Activated T-helper 17 cell treated with anti-CD3 and anti-CD28 coated beads, Interleukin-2, amount 50 U/mL, for 72 hours (primary cell): ENCODE data around the gene TSHR. TPM values are rescaled to one million over a fixed set of nuclear protein-coding genes. Genes with fewer than 3 reads are reported as not detected.
"Not testable (repeated sequence)": the region's sequence is repeated elsewhere in the genome, so short reads cannot be mapped to it uniquely, and the experiment has no call there.

Experiments used
- ATAC-seq: fragments of 150-1000 bp; cut with Tn5 transposase; replicated peaks from 2 replicates; pipeline ENCODE4 v1.10.0; 2021; ENCODE audit warnings: mild to moderate bottlenecking, moderate library complexity
- H3K27ac Mint-ChIP-seq: one replicate; pipeline ENCODE4 v1.8.0; 2022; ENCODE audit warnings: mixed read lengths
- H3K27me3 Mint-ChIP-seq: one replicate; pipeline ENCODE4 v1.8.0; 2022; ENCODE audit warnings: mixed read lengths
- H3K36me3 Mint-ChIP-seq: one replicate; pipeline ENCODE4 v1.8.0; 2022; ENCODE audit warnings: low read depth, mild to moderate bottlenecking, mixed read lengths
- H3K4me1 Mint-ChIP-seq: one replicate; pipeline ENCODE4 v1.8.0; 2022; ENCODE audit warnings: mixed read lengths
- H3K4me3 Mint-ChIP-seq: one replicate; pipeline ENCODE4 v1.8.0; 2022; ENCODE audit warnings: mild to moderate bottlenecking, mixed read lengths
- H3K9me3 Mint-ChIP-seq: one replicate; pipeline ENCODE4 v1.8.0; 2022; ENCODE audit warnings: mixed read lengths
- total RNA-seq, 2 donors: library from RNA; stranded (reverse); gene quantifications; one replicate each; pipeline ENCODE4 v1.2.3, GENCODE V29; 2022

TSHR gene
- total RNA-seq, result under 1 TPM in 1 of 2 donors, not detected in 1; 0.50 TPM

DNA sequence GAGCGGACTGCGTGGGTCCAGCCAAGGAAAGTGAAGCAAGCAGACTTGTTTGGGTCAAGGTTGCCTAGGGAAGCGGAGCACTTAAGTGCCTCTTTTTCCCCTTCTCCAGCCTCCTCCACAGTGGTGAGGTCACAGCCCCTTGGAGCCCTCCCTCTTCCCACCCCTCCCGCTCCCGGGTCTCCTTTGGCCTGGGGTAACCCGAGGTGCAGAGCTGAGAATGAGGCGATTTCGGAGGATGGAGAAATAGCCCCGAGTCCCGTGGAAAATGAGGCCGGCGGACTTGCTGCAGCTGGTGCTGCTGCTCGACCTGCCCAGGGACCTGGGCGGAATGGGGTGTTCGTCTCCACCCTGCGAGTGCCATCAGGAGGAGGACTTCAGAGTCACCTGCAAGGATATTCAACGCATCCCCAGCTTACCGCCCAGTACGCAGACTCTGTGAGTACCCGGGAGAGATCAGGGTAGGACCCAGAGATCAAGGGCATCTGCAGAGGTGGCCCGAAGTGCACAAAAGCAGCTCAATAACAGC, at the start of gene TSHR:
TSHR (plus strand) TSS at position 206 of the 526 bp plus-strand sequence; CDS start at position 266, 60 bp downstream.
- peak within 1 kb of the TSS; percentile 92 for H3K4me3 Mint-ChIP-seq
- no peaks in the 10 kb centered on the region for H3K36me3 Mint-ChIP-seq
- no peak for ATAC-seq
- peaks cover 22% of the 10 kb centered on the region for H3K4me1 Mint-ChIP-seq
- peak within 1 kb of the TSS; percentile 66 for H3K27ac Mint-ChIP-seq
- no peaks in the 10 kb centered on the region for H3K9me3 Mint-ChIP-seq
- peaks cover 4% of the 10 kb centered on the region for H3K27me3 Mint-ChIP-seq

DNA sequence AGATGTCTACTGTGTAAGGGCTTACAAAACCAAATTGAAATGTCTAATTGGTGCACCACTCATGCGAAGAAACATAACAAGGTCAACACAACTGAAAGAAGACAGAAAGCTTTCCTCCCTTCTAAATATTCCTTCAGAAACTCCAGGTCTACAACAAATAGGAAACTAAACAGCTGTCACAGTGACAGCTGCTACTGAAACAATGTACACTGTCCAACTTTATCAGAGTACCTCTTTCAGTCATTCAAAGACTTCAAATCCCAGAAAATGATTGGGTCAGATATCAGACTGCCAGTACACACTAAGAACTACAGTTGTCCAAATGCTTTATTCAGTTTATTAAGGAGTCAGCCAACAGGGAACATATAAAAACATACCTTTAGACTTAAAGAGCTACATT, 49.1 kb upstream of the TSHR start:
- no peaks in the 10 kb centered on the region for H3K9me3 Mint-ChIP-seq
- no peak overlapping the region for H3K4me3 Mint-ChIP-seq
- ATAC-seq, result no peak
- H3K27ac Mint-ChIP-seq, result no peak overlapping the region
- H3K27me3 Mint-ChIP-seq, result no peaks in the 10 kb centered on the region
- H3K36me3 Mint-ChIP-seq, result peaks cover 30% of the 10 kb centered on the region
- H3K4me1 Mint-ChIP-seq, result peaks cover 6% of the 10 kb centered on the region

DNA sequence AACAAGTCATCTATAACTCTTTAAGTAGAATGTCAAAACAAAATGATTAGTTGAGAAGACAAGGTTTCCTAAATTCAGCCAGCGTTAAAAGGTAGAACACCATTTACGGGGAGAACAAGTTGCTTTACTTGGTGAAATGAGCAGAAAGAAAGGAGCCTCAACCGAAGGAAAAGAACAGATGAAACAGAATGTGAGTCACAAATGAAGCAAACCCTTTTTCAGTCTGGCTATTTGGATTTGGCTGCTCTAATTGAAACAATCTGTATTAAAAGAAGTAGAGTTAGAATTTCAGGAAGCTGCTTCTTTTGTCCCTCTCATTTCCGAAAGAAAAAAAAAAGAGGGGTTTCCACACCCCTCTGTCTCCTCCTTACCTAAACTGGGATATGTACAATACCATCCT, 48.5 kb upstream of the TSHR start:
- H3K9me3 Mint-ChIP-seq, result no peaks in the 10 kb centered on the region
- no peaks in the 10 kb centered on the region for H3K27me3 Mint-ChIP-seq
- no peak overlapping the region for H3K4me3 Mint-ChIP-seq
- no peak overlapping the region for H3K27ac Mint-ChIP-seq
- H3K36me3 Mint-ChIP-seq, result peaks cover 30% of the 10 kb centered on the region
- ATAC-seq, result no peak
- H3K4me1 Mint-ChIP-seq, result peaks cover 1% of the 10 kb centered on the region

DNA sequence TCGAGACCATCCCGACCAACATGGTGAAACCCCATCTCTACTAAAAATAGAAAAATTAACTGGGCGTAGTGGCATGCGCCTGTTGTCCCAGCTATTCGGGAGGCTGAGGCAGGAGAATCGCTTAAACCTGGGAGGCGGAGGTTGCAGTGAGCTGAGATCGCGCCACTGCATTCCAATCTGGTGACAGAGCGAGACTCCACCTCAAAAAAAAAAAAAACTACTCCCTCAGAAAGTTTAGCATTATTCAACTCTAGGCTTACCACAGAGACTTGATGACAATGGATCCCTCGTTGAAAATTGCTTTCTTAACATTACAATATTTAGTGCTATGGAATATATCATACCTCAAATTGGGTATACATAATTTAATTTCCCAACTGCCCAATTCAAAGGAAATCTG, 43.4 kb upstream of the TSHR start:
- not testable (repeated sequence) for H3K27ac Mint-ChIP-seq, H3K4me1 Mint-ChIP-seq, H3K9me3 Mint-ChIP-seq, ATAC-seq, H3K4me3 Mint-ChIP-seq, H3K27me3 Mint-ChIP-seq
- H3K36me3 Mint-ChIP-seq, result peaks cover 29% of the 10 kb centered on the region

DNA sequence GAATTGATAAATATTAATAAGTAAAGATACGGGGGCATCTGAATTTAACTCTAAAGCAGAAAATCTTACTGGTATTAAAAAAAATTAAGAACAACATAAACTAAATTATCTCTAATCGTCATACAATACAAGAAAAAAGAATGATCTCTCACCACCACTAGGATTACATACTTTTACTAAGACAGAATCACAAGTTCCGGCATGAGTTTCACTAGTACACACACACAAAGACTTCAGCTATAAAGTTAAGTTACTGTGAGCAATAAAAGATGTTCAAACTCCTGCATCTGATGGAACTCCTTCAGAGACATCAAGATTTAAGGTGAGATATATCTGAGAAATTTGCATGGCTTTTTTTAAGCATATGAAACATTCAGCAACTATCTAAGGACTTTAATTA, 35.8 kb upstream of the TSHR start:
- Mint-ChIP-seq H3K27me3 (no peaks in the 10 kb centered on the region), H3K4me1 (peaks cover 5% of the 10 kb centered on the region), H3K36me3 (peaks cover 22% of the 10 kb centered on the region), H3K27ac (no peak overlapping the region), H3K4me3 (no peak overlapping the region), H3K9me3 (no peaks in the 10 kb centered on the region)
- no peak for ATAC-seq

DNA sequence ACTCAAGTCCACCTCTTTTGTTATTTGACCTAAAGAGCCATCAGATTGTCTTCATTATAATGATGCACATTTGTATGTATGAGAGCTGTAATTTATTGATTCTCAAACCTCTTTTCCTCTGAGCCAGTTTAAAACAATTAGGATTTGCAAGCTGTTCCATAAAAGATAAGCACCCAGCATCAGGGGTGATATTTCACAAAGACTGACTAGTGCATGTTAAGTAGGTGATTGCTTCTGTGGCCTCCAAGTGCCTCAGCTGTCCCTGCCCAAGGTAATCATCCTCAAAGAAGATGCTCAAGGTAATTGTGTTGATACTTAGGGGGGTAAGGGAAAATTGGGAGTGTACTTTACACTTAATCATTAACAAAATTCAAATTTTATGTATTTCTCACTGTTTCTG, 32.1 kb upstream of the TSHR start:
- H3K36me3 Mint-ChIP-seq, result no peaks in the 10 kb centered on the region
- ATAC-seq, result no peak
- H3K4me3 Mint-ChIP-seq, result no peak overlapping the region
- H3K9me3 Mint-ChIP-seq, result no peaks in the 10 kb centered on the region
- no peaks in the 10 kb centered on the region for H3K27me3 Mint-ChIP-seq
- H3K27ac Mint-ChIP-seq, result no peak overlapping the region
- H3K4me1 Mint-ChIP-seq, result peaks cover 9% of the 10 kb centered on the region

DNA sequence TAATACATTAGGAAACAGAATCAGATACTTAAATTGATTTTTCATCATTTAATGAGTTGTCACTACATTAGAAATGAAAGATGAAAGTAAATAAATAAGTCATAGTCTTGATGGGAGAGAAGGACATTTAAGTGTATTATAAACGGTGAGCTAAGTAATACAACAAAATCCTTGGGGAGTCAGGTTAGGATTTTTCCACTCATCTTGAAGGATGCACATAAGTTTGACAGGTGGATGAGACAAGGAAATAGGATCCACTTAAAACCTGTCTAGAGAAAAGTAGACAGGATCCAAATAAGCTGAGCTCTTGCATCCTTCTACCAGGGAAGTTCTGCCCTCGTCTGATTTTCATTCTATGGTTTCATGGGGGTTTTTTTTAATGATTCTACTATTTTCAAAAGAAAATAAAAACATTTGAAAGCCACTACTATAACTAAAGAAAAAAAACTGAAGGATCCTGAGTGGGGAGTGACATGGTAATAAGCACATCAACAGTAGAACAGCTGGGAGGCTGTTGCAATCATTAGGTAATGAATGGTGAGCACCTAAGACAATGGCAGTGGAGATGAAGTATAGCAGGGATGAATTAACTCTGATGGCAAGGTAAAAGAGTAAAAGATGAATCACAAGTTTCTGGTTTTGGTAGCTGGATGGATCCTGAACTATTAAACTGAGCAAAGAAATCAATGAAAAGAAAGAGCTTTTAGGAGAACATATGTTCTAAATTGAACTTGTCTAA, 30.9 kb upstream of the TSHR start:
- H3K27ac Mint-ChIP-seq, result no peak overlapping the region
- no peak overlapping the region for H3K4me3 Mint-ChIP-seq
- ATAC-seq, result no peak
- H3K9me3 Mint-ChIP-seq, result no peaks in the 10 kb centered on the region
- no peaks in the 10 kb centered on the region for H3K27me3 Mint-ChIP-seq
- H3K4me1 Mint-ChIP-seq, result peaks cover 9% of the 10 kb centered on the region
- H3K36me3 Mint-ChIP-seq, result no peaks in the 10 kb centered on the region

DNA sequence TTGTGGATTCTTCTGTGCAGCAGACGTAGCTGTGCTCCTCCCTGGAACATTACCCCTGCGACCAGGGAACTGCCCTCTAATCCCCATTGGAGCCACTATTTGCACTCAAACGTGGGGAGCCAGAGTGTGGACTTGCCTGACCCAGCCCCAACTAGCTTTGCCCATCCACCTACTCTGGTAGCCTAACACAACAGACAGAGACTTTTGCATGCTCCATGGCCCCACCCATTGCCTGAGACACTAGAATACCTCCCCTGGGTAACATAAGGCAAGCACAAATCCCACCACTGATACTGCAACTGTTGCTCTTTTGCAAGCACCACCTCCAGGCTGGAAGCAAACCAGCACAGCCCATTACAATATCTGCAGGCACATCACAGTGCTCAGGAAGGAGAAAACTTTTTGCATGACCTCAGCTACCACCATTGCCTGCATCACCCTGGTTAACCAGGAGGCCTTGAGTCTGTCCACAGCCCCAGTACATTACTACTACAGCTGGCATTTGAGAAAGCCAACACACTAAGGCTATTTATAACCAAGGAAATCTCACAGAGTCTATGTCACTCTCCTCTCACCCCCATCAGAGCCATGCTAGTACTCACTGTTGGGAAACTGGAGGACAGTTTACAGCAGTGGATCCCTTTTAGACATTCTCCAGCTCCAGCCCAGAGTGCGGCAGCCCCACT, 28.9 kb upstream of the TSHR start:
- H3K27me3 Mint-ChIP-seq, result no peaks in the 10 kb centered on the region
- no peaks in the 10 kb centered on the region for H3K36me3 Mint-ChIP-seq
- H3K9me3 Mint-ChIP-seq, result no peaks in the 10 kb centered on the region
- H3K27ac Mint-ChIP-seq, result no peak overlapping the region
- no peak overlapping the region for H3K4me3 Mint-ChIP-seq
- H3K4me1 Mint-ChIP-seq, result peaks cover 27% of the 10 kb centered on the region
- ATAC-seq, result no peak

DNA sequence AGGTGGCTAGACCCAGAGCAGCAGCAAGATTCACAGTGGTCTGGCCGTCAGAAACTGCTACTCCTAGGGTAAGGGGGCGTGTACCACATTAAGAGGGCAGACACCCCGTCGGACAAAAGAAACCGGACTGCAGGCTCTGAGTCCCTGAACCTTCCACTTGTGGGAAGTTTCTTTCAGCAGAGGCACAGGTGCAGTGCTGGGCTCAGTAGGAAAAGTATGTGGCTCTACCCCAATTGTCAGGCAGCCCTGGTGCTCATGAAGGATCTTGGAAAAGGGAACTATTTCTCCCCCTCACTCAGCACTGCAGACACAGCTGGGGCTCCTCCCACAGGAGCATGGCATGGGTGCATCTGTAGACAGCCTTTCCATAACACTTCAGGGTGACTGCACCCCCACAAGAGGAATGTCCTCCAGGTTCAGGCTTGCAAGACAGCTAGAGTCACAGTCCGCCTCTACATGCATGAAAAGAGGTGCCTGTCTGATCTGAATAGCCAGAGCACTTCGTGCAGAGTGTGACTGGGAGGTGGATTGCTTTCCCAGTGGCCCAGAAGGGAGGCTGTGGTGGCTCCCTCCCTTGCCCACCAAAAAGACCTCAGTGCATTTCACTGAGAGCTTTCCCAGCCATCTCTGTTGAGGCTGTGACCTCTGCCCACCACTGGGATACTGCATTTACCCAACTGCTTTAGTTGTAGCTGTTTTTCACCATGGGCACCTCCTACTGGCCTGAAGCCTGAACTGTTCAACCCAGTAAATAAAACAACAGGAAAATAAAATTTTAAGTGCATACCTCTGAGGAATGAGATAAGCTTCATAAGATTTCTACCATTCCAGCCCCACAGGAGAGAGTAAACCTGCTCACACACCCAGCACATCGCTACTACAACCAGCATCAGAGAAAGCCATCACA, 28.1 kb upstream of the TSHR start:
- H3K4me1 Mint-ChIP-seq, result peaks cover 30% of the 10 kb centered on the region

DNA sequence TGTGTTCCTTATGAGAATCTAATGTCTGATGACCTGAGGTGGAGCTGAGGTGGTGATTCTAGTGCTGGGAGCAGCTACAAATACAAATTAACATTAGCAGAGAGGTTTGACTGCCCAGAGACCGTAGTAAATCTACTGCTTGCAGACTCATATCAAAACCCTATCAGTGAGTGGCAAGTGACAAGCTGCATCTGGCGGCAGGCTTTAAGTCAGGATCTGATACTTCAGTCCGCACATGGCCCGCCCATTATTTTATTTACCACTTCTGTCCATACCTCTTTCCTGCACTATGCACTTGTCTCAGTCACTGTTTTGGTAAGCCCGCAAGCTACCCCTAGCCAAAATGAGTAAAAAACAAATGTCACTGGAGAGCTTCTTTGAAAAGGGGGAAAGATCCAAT, 25.3 kb upstream of the TSHR start:
- no peak for ATAC-seq
- H3K9me3 Mint-ChIP-seq, result no peaks in the 10 kb centered on the region
- peak overlapping the region; percentile 87 for H3K27ac Mint-ChIP-seq
- peaks cover 8% of the 10 kb centered on the region for H3K36me3 Mint-ChIP-seq
- H3K4me3 Mint-ChIP-seq, result peak overlapping the region; percentile 72
- H3K27me3 Mint-ChIP-seq, result no peaks in the 10 kb centered on the region
- H3K4me1 Mint-ChIP-seq, result peaks cover 26% of the 10 kb centered on the region

More for the DNA sequence above, 28.1 kb upstream of the TSHR start:
- Mint-ChIP-seq H3K4me3 (no peak overlapping the region), H3K27me3 (no peaks in the 10 kb centered on the region), H3K9me3 (no peaks in the 10 kb centered on the region), H3K36me3 (no peaks in the 10 kb centered on the region), H3K27ac (no peak overlapping the region)
- ATAC-seq, result no peak

DNA sequence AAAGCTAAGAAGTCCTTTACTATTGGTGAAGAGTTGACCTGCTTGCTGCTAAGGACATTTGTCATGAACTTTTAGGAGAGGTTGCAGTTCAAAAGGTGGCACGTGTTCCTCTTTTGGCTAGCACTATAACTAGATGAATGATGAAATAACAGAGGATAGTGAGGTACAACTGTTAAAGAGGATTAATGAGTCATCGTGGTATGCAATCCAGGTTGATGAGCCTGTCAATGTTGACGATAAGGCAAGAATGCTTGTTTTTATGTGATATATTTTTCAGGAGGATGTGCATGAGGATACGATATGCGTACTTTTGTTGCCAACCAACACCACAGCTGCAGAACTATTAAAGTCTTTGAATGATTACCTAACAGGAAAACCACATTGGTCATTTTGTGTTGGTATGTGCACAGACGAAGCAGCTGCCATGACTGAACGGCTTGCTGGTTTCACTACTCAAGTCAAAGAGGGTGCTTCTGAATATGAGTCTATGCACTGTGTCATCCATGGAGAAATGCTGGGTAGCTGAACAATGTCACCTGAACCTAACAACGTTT, 24.5 kb upstream of the TSHR start:
- Mint-ChIP-seq H3K4me1 (peaks cover 21% of the 10 kb centered on the region), H3K4me3 (peak overlapping the region; percentile 72), H3K27ac (peak overlapping the region; percentile 87), H3K9me3 (no peaks in the 10 kb centered on the region), H3K36me3 (peaks cover 8% of the 10 kb centered on the region), H3K27me3 (no peaks in the 10 kb centered on the region)
- peak; percentile 98 for ATAC-seq

DNA sequence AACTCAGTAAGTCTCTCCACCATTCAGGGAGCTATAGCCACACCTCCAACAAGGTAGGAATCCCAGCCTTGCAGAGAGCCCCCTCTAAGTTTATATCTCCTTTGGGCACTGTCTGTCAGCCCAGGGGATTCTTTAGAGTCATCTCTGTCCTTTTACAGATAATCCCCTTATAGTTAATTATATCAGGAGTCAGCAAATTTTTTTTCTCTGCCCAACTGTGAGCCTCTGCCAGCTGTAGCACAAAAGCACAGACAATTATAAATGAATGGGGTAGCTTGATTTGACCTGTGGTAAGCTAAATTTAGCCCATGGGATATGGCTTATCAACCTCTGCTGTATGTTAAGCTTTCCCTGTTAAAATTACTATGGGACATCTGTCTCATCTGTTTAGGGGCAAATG, 22.1 kb upstream of the TSHR start:
- H3K4me1 Mint-ChIP-seq, result peaks cover 26% of the 10 kb centered on the region
- no peak overlapping the region for H3K4me3 Mint-ChIP-seq
- no peak overlapping the region for H3K27ac Mint-ChIP-seq
- no peaks in the 10 kb centered on the region for H3K27me3 Mint-ChIP-seq
- H3K36me3 Mint-ChIP-seq, result peaks cover 8% of the 10 kb centered on the region
- no peak for ATAC-seq
- H3K9me3 Mint-ChIP-seq, result no peaks in the 10 kb centered on the region

DNA sequence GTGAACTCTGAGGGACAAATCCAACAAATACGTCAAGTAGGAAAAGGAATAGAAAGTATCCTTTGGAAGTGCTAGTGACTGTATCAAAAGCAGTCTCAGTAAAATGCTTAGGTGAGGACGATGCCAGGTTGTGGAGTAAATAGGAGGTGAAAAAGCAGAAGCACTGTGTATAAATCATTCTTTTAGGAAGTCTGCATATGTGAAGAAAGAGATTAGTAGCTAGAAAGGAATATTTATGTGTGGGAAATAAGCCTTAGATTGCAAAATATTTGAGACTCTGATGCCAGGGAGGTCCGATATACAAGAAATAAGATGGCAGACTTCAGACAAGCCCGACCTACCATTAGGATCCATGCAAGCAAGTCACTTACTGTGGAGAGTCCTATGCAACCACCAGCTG, 21.7 kb upstream of the TSHR start:
- H3K36me3 Mint-ChIP-seq, result peaks cover 8% of the 10 kb centered on the region
- H3K4me3 Mint-ChIP-seq, result no peak overlapping the region
- H3K9me3 Mint-ChIP-seq, result no peaks in the 10 kb centered on the region
- H3K27ac Mint-ChIP-seq, result peak overlapping the region; percentile 38
- no peaks in the 10 kb centered on the region for H3K27me3 Mint-ChIP-seq
- ATAC-seq, result no peak
- H3K4me1 Mint-ChIP-seq, result peaks cover 26% of the 10 kb centered on the region

DNA sequence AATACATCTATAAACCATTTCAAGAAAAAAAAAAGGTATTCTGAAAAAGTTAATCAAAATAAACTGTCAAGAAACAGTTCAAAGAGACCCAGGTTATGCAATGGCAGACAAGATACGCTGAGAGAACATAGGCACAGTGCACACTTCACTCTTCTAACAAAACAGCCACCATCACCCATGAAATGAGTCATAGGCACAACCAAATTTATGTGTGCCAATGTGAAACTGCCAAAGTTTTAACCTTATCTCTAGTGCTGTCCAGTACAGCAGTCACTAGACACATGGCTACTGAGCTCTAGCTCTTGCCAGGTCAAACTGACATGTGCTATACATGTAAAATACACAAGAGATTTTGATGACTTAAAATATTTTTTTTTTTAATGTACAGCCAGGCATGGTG, 15.3 kb upstream of the TSHR start:
- no peaks in the 10 kb centered on the region for H3K9me3 Mint-ChIP-seq
- H3K36me3 Mint-ChIP-seq, result no peaks in the 10 kb centered on the region
- peak; percentile 55 for ATAC-seq
- H3K27me3 Mint-ChIP-seq, result no peaks in the 10 kb centered on the region
- peaks cover 14% of the 10 kb centered on the region for H3K4me1 Mint-ChIP-seq
- H3K4me3 Mint-ChIP-seq, result peak overlapping the region; percentile 90
- H3K27ac Mint-ChIP-seq, result peak overlapping the region; percentile 12
